Amniotic epithelial cell (primary cell): ENCODE data around the gene CA4.
"Not testable (repeated sequence)": the region's sequence is repeated elsewhere in the genome, so short reads cannot be mapped to it uniquely, and the experiment has no call there.

Source experiments
- DNase-seq: peaks from one replicate; pipeline ENCODE4 v3.0.0-alpha.2; 2010; ENCODE audit warnings: low read depth

CA4 gene

GRCh38 chr17:60174767-60175166 is 25.0 kb downstream of the CA4 start:
- DNase-seq = not testable (repeated sequence)

GRCh38 chr17:60176763-60177162 is 27.0 kb downstream of the CA4 start:
- DNase-seq = not testable (repeated sequence)

DNA sequence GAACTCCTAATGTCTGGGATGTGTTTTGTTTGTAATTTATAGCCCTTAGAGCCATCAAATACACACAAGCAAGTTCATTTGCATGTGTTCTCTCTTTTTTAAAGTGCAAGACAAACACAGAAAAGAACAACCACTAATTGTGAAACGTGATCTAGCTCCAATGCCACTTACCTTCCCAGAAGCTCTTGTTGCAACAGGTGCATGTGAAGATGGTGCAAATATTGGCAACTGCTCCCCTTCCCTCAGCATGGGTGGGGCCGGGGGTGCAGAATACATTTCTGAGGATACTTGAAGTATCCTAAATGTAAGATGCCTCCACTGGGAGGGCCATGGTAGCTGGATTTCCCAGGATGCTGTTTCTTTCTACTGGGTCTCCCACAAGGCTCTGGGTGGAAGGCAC is 28.4 kb downstream of the CA4 start:
- DNase-seq = not testable (repeated sequence)

- DNase-seq = not testable (repeated sequence)
Measured at GRCh38 chr17:60180380-60180779, 30.6 kb downstream of the CA4 start.

DNA sequence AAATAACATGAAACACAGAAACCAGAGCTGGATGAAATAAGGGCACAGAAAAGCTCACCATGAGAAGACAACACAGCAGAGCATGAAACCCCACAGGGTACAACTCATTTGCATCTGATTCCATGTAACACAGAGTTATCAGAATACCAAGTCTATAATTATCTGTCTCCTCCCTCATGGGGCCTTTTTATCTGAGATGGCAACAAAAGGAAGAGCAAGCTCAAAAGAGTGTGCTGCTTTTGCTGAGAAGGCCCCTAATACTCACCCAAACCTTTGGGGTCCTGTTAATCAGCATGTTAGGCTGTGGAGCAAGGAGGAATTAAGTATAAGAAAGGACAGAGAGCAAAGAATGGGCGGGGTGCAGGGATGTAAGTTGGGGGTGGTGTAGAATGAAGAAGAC is 36.6 kb downstream of the CA4 start:
- not testable (repeated sequence) for DNase-seq

GRCh38 chr17:60186846-60187745 is 37.3 kb downstream of the CA4 start:
- peak; percentile 87 for DNase-seq

GRCh38 chr17:60188759-60189158 is 39.0 kb downstream of the CA4 start:
- no peak for DNase-seq

- DNase-seq = not testable (repeated sequence)
Measured at GRCh38 chr17:60190032-60190431, 40.3 kb downstream of the CA4 start.

DNA sequence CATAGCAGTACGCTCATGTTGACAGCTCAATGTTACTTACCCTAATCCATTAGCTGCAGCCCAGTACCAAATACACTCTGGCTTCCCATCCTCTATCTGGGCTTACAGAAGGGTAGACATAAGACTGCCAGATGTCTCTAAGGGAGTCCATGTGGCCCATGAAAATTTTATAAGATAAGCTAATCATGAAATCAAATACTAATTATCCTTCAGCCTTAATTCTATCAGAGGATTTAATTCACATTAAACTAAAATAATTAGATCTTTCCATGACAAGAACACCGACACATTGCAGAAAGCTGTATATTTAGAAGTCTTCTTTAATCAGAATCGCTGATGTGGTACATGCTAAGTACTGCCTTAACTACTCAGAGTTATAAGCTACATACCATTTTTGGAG is 43.3 kb downstream of the CA4 start:
- not testable (repeated sequence) for DNase-seq

GRCh38 chr17:60193482-60193881 is 43.7 kb downstream of the CA4 start:
- no peak for DNase-seq

DNA sequence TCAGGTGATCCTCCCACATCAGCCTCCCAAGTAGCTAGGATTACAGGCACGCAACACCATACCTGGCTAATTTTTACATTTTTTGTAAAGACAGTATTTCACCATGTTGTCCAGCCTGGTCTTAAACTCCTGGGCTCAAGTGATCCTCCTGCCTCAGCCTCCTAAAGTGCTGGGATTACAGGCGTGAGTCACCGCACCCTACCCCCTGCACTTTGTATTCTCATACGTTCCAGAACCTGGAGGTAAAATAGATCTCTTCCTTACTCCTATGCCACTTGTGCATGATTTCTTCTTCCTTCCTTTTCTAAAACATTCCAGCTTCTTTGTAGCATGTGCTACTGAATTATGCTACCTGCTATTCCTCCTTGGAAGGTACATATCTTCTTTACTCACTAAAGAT is 44.4 kb downstream of the CA4 start:
- not testable (repeated sequence) for DNase-seq

- not testable (repeated sequence) for DNase-seq
Measured at GRCh38 chr17:60198630-60199029, 48.9 kb downstream of the CA4 start.

DNA sequence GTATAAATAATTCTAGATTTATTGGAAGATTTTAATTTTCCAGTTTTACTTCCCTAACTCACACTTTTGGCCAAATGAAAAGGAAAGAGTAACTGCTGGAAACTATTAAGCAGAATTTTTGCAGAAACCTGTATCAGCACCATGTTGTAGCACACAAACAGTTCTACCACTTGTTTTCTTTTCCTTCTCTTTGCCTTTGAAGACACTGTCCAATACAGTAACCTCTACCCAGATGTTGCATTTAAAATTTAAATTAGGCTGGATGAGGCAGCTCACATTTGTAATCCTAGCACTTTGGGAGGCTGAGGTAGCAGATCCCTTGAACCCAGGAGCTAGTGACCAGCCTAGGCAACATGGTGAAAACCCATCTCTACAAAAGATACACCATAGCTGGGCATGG is 56.0 kb downstream of the CA4 start:
- DNase-seq = not testable (repeated sequence)

DNA sequence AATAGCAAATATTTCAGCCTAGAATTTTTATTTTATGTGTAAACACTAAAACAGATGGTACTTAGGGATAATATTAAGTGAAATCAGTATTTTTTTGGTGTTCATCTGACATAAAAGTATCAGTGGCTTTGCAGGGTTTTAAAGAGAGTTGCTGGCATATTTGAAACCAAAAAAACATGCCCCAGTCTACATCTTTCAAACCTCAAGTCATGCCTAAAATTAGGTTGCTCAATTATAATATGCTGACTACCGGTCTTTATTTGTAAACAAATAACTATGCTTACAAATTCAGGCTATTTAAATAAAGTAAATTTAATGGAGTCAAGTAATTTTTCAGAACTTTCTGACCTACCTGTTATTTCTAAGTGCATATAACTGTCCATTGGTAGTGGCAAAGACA is 58.5 kb downstream of the CA4 start:
- DNase-seq = not testable (repeated sequence)
